Measurements from ENCODE around the gene TMEM272. TPM values are rescaled to one million over a fixed set of nuclear protein-coding genes. Genes with fewer than 3 reads are reported as not detected.

The TMEM272 gene
- total and polyA plus RNA-seq, 2 of the 4 experiments (the other 2 are of a cell fraction): not detected

Other genes with a start within 250 kb of the TMEM272 start
- 1.3 and 1.9 TPM in 2 replicates for gene DHRS12, start 41.0 kb downstream of the TMEM272 start, total RNA-seq (2012; rRNA removed)
- gene DHRS12, start 41.0 kb downstream of the TMEM272 start, polyA plus RNA-seq (2012; rRNA removed): 1.5 and 1.6 TPM in 2 replicates
- gene CCDC70, start 16.8 kb upstream of the TMEM272 start, total RNA-seq (2012; rRNA removed): not detected in 2 replicates
- gene CCDC70, start 16.8 kb upstream of the TMEM272 start, polyA plus RNA-seq (2012; rRNA removed): not detected in 2 replicates
- 2.2 and 2.7 TPM in 2 replicates for gene ATP7B, start 166.3 kb upstream of the TMEM272 start, total RNA-seq (2012; rRNA removed)
- 2.2 and 2.9 TPM in 2 replicates for gene ATP7B, start 166.3 kb upstream of the TMEM272 start, polyA plus RNA-seq (2012; rRNA removed)
- 12.7 and 25.6 TPM in 2 replicates for gene ALG11, start 167.2 kb upstream of the TMEM272 start, total RNA-seq (2012; rRNA removed)
- 6.5 and 10.0 TPM in 2 replicates for gene ALG11, start 167.2 kb upstream of the TMEM272 start, polyA plus RNA-seq (2012; rRNA removed)
- 12.5 and 16.4 TPM in 2 replicates for gene UTP14C, start 179.5 kb upstream of the TMEM272 start, total RNA-seq (2012; rRNA removed)
- 7.1 and 8.2 TPM in 2 replicates for gene UTP14C, start 179.5 kb upstream of the TMEM272 start, polyA plus RNA-seq (2012; rRNA removed)